Adrenal gland (tissue), 12 donors: ENCODE results near the gene TLR5. TPM values are rescaled to one million over a fixed set of nuclear protein-coding genes. Genes with fewer than 3 reads are reported as not detected.

Experiments
- DNase-seq, 7 donors: peaks; one replicate each; pipeline ENCODE4 v3.0.0-alpha.2; 2019 to 2020
- H3K27ac ChIP-seq, 5 donors: fragments of 200-600 bp; sonication (generic) in 4 of 5; 1 replicate in 3 of 5; 2 replicates in 2 of 5; pipeline versions ENCODE4 v1.5.1 to v1.8.0; 2016 to 2020; ENCODE audit warnings: mild to moderate bottlenecking in 1 of 5
- H3K27me3 ChIP-seq: fragments of 200-600 bp; 2 replicates; pipeline ENCODE4 v1.8.0; 2021
- H3K36me3 ChIP-seq, 2 donors: fragments of 200-600 bp; replicated peaks in 1 of 2; 1 replicate in 1 of 2; 2 replicates in 1 of 2; pipeline versions ENCODE4 v1.5.1 to v1.8.0; 2018 to 2022
- H3K4me1 ChIP-seq, 2 donors: fragments of 200-600 bp; replicated peaks in 1 of 2; 1 replicate in 1 of 2; 2 replicates in 1 of 2; pipeline versions ENCODE4 v1.5.1 to v1.8.0; 2018 to 2021
- H3K4me3 ChIP-seq, 4 donors: fragments of 200-600 bp; sonication (generic) in 3 of 4; one replicate each; pipeline ENCODE4 v1.5.1; 2016 to 2018
- H3K9me3 ChIP-seq, 3 donors: fragments of 200-600 bp; sonication (generic) in 1 of 3; replicated peaks in 1 of 3; 1 replicate in 2 of 3; 2 replicates in 1 of 3; pipeline versions ENCODE4 v1.5.1 to v1.8.0; 2016 to 2021
- CTCF ChIP-seq, 6 experiments: fragments of 450-650 bp in 4 of 6; fragments of 200-600 bp in 2 of 6; sonication (generic) in 1 of 6; IDR thresholded peaks; 1 replicate in 5 of 6; 2 replicates in 1 of 6; pipeline versions ENCODE4 v1.5.1 to v1.8.0; 2016 to 2021; ENCODE audit warnings: antibody characterized with exemption in 6 of 6, mild to moderate bottlenecking in 2 of 6, moderate library complexity in 1 of 6
- POLR2A ChIP-seq, 2 donors: fragments of 450-650 bp; IDR thresholded peaks; one replicate each; pipeline ENCODE4 v1.6.1; 2017; ENCODE audit warnings: antibody characterized with exemption in 2 of 2, mild to moderate bottlenecking in 2 of 2, moderate library complexity in 1 of 2
- WGBS, 4 donors: extraction: QIAGEN DNeasy Blood & Tissue Kit in 2 of 4; methylation state at CpG; one replicate each; pipeline versions ENCODE4 v1.1.5 to v1.1.7; 2013 to 2017; 5-methylcytosine and 5-hydroxymethylcytosine counted together
- intact Hi-C, 2 donors: fragments of 100-400 bp; cut with DNase I; formaldehyde crosslinking; loops; one replicate each; pipeline versions ENCODE4 v1.14.1 to v1.15.0; 2022 to 2023
- polyA plus RNA-seq, 3 donors: library from polyadenylated mRNA; stranded (reverse); fragments of 200-250 nt in 2 of 3; fragments of 350-450 nt in 1 of 3; fragmentation: Illumina TruSeq in 1 of 3; extraction: RNeasy Lipid Tissue Mini Kit (QIAGEN cat#74804) in 1 of 3; gene quantifications; one replicate each; pipeline ENCODE4 v1.2.3, GENCODE V29; 2013 to 2014
- total RNA-seq, 9 donors: library from RNA; depleted of rRNA in 4 of 9; stranded (reverse); fragments of >200 nt in 4 of 9; fragments of 120-200 nt in 1 of 9; fragmentation: NEBNext Ultra II Directional in 1 of 9; extraction: Animal tissue kit (Norgen Biotek cat#: 25700) in 1 of 9; gene quantifications; one replicate each; pipeline versions ENCODE4 v1.1.0 to v1.2.4, GENCODE V29; 2013 to 2023
- donor health status: healthy with polysubstance abuse.
- donor health status: Bipolar disorder and iron deficiency.
- donor health status: DM: yes; HTN: yes; CAD: no.
- donor health status: DM: no; HTN: no; CAD: no.
- donor health status: DM: no; HTN: no; CAD: no.
- donor health status: DM: yes; HTN: yes; CAD: no.

TLR5 gene
- total and polyA plus RNA-seq, 12 donors, result 0.33 to 11.5 (median 4.7) TPM

- WGBS, 4 donors, result 52 to 63% (median 59%) methylated on average over 2 of the region's 2 CpGs
- no peaks in the 10 kb centered on the region for H3K9me3 ChIP-seq
- intact Hi-C loops, result no loop called here
- no peak for DNase-seq
- H3K36me3 ChIP-seq, result no peaks in the 10 kb centered on the region
- H3K4me1 ChIP-seq, result peaks cover 0 to 6% of the 10 kb centered on the region in 2 donors
- no peak overlapping the region for H3K27ac ChIP-seq
- H3K4me3 ChIP-seq, result no peak overlapping the region
- TF ChIP-seq CTCF (IDR thresholded peaks at IDR 0.05), result no peak
- no peak for TF ChIP-seq POLR2A (IDR thresholded peaks at IDR 0.05)
- no peaks in the 10 kb centered on the region for H3K27me3 ChIP-seq
These were observed 12.1 kb upstream of the TLR5 start for GRCh38 chr1:223155153-223155552.

DNA sequence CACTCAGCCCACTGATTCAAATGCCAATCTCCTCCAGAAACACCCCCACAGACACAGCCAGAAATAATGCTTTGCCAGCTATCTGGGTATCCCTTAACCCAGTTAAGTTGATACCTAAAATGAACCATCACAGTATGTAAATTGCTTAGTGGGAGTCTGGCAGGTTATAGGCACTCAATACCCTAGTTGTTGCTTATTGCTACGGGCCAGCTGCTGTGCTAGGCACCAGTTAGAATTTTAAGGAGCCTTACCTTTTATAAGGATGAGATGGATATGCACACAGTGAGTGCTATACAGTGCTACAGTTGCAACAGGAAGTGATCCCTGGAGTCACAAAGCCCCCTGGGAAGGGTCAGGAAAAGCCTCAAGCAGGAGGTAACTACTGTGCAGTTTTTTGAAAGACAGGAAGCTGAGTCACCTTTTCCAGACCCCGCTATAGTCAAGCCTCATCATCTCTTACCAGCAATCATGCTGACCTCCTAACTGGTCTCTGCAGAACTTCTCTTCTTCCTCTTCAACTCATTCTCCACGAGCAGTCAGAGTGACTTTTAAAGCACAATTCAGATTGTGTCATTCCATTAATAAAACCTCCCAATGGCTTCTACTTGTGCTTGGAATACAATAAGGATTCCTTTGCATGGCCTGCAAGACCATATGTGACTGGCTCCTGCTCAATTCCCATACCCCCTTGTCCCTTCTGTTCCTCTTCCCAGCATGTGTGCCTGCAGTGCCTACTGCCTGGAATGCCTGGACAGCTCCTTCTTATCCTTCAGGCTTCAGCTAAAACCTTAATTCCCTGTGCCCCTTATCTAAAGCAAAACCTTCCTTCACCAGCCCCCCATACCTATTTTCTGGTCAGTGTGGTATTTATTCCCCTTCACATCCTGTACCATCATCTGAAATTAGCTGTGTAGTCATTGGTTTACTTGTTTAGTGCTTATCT, 10.4 kb upstream of the TLR5 start:
- WGBS, 4 donors, result 70 to 78% (median 75%) methylated on average over 3 of the region's 3 CpGs
- TF ChIP-seq POLR2A (IDR thresholded peaks at IDR 0.05), result no peak
- TF ChIP-seq CTCF (IDR thresholded peaks at IDR 0.05), result no peak
- no peak overlapping the region for H3K4me3 ChIP-seq
- H3K27me3 ChIP-seq, result no peaks in the 10 kb centered on the region
- intact Hi-C loops, result no loop called here
- no peaks in the 10 kb centered on the region for H3K36me3 ChIP-seq
- H3K27ac ChIP-seq, result no peak overlapping the region
- no peak for DNase-seq
- H3K4me1 ChIP-seq, result peaks cover 0 to 6% of the 10 kb centered on the region in 2 donors
- H3K9me3 ChIP-seq, result no peaks in the 10 kb centered on the region

DNA sequence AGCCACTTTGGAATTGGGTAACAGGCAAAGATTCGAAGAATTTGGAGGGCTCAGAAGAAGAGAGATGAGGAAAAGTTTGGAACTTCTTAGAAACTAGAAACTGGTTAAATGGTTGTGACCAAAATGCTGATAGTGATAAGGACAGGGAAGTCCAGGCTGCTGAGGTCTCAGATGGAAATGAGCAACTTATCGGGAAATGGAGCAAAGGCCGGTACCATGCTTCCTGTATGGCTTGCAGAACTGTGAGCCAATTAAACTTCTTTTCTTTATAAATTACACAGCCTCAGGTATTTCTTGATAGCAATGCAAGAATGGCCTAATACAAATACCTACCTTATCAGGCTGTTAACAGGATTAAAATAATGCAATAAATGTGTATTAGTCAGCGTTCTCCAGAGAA, 9.4 kb upstream of the TLR5 start:
- DNase-seq, result no peak
- Histone ChIP-seq H3K4me1 (peaks cover 0 to 6% of the 10 kb centered on the region in 2 donors), H3K36me3 (no peaks in the 10 kb centered on the region), H3K9me3 (no peaks in the 10 kb centered on the region), H3K27ac (no peak overlapping the region), H3K4me3 (no peak overlapping the region), H3K27me3 (no peaks in the 10 kb centered on the region)
- no peak for TF ChIP-seq POLR2A (IDR thresholded peaks at IDR 0.05)
- TF ChIP-seq CTCF (IDR thresholded peaks at IDR 0.05), result no peak
- intact Hi-C loops, result no loop called here
- WGBS, 4 donors, result 79 to 86% (median 84%) methylated on average over 4 of the region's 4 CpGs

GRCh38 chr1:223150443-223150842, 7.4 kb upstream of the TLR5 start:
- no peak overlapping the region for H3K27ac ChIP-seq
- intact Hi-C loops, result no loop called here
- no peaks in the 10 kb centered on the region for H3K27me3 ChIP-seq
- H3K4me1 ChIP-seq, result peaks cover 0 to 6% of the 10 kb centered on the region in 2 donors
- no peaks in the 10 kb centered on the region for H3K9me3 ChIP-seq
- H3K4me3 ChIP-seq, result no peak overlapping the region
- TF ChIP-seq CTCF (IDR thresholded peaks at IDR 0.05) (no peak), POLR2A (IDR thresholded peaks at IDR 0.05) (no peak)
- H3K36me3 ChIP-seq, result no peaks in the 10 kb centered on the region
- no peak for DNase-seq
- 80 to 89% (median 88%) methylated on average over 5 of the region's 5 CpGs for WGBS, 4 donors
